Measurements from ENCODE around the gene ZNF804B.

DNA sequence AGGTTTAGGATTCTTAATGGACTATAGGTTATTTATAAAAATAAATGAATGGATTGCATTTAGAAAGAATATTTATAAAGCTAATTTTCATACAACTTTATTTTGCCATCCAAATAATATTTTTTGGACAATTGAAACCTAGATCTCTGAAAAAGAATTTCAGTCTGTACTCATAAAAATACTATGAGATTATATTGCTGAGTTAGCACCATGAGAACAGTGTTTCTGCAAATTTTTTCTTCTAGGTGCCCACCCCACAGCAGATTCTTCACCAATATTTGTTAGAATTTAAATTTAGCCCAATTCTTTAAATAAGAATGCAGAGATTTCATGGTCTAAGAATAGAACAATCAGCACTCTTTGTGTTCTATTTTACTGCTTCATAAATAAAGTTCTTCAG, 121.6 kb downstream of the ZNF804B start:
- TF ChIP-seq CTCF (conservative IDR thresholded peaks at IDR 0.05; ENCODE audit: low read length) (no peak), EZH2phosphoT487 (IDR thresholded peaks at IDR 0.05; ENCODE audit: borderline replicate concordance) (no peak)

Data from Loucy (cell line).